Adrenal gland (tissue), 5 donors: ENCODE measurements around the gene LMF2.

Experiments
- POLR2A ChIP-seq, 2 donors: fragments of 450-650 bp; IDR thresholded peaks; one replicate each; pipeline ENCODE4 v1.6.1; 2017; ENCODE audit warnings: antibody characterized with exemption in 2 of 2, mild to moderate bottlenecking in 2 of 2, moderate library complexity in 1 of 2
- TF ChIP-seq, protein P1 (sequence below), 6 experiments: fragments of 450-650 bp in 4 of 6; fragments of 200-600 bp in 2 of 6; sonication (generic) in 1 of 6; IDR thresholded peaks; 1 replicate in 5 of 6; 2 replicates in 1 of 6; pipeline versions ENCODE4 v1.5.1 to v1.8.0; 2016 to 2021; ENCODE audit warnings: antibody characterized with exemption in 6 of 6, mild to moderate bottlenecking in 2 of 6, moderate library complexity in 1 of 6
- donor health status: DM: no; HTN: no; CAD: no.

DNA sequence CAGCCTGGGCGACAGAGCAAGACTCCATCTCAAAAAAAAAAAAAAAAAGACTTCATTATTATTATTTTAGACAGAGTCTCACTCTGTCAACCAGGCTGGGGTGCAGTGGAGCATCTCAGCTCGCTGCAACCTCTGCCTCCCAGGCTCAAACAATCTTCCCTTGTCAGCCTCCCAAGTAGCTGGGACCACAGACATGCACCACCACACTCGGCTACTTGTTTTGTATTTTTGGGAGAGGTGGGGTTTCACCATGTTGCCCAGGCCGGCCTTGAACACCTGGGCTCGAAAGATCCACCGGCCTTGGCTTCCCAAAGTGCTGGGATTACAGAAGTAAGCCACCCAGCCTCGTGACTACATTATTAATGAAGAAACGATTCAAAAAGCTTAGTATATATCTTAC lies 27.6 kb upstream of the LMF2 start:
- TF ChIP-seq, protein P1, sequence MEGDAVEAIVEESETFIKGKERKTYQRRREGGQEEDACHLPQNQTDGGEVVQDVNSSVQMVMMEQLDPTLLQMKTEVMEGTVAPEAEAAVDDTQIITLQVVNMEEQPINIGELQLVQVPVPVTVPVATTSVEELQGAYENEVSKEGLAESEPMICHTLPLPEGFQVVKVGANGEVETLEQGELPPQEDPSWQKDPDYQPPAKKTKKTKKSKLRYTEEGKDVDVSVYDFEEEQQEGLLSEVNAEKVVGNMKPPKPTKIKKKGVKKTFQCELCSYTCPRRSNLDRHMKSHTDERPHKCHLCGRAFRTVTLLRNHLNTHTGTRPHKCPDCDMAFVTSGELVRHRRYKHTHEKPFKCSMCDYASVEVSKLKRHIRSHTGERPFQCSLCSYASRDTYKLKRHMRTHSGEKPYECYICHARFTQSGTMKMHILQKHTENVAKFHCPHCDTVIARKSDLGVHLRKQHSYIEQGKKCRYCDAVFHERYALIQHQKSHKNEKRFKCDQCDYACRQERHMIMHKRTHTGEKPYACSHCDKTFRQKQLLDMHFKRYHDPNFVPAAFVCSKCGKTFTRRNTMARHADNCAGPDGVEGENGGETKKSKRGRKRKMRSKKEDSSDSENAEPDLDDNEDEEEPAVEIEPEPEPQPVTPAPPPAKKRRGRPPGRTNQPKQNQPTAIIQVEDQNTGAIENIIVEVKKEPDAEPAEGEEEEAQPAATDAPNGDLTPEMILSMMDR (IDR thresholded peaks at IDR 0.05), result no peak
- TF ChIP-seq POLR2A (IDR thresholded peaks at IDR 0.05), result no peak
